ENCODE data around the gene IQCH.

Gene IQCH

DNA sequence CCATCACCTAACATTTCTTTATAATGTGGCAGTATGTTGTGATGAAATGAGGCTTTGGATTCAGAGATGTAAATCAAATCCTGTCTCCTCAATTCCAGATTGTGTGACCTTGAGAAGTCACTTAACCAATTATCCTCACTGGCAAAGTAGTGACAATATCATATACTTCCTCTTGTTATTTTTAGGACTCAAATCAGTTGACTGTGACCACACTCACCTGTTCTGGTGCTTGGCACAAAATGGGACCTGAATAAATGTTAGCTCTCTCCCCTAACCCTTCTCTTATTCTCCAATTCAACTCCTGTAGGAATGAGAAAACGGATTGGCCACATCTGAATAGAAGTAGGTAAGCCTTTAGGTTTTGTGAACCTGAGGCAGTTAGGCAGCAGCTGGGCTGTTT, 42.1 kb downstream of the IQCH start:
- no peak for TF ChIP-seq CTCF (conservative IDR thresholded peaks at IDR 0.05; ENCODE audit: low read length)

GRCh38 chr15:67300266-67301025, 45.9 kb downstream of the IQCH start:
- no peak for TF ChIP-seq CTCF (conservative IDR thresholded peaks at IDR 0.05; ENCODE audit: low read length)
- DNase-seq (ENCODE audit: low read depth): no peak
- no peak overlapping the region for H3K4me3 ChIP-seq (ENCODE audit: low read length)

More for the DNA sequence above, 42.1 kb downstream of the IQCH start:
- no peak for DNase-seq (ENCODE audit: low read depth)
- no peak overlapping the region for H3K4me3 ChIP-seq (ENCODE audit: low read length)

DNA sequence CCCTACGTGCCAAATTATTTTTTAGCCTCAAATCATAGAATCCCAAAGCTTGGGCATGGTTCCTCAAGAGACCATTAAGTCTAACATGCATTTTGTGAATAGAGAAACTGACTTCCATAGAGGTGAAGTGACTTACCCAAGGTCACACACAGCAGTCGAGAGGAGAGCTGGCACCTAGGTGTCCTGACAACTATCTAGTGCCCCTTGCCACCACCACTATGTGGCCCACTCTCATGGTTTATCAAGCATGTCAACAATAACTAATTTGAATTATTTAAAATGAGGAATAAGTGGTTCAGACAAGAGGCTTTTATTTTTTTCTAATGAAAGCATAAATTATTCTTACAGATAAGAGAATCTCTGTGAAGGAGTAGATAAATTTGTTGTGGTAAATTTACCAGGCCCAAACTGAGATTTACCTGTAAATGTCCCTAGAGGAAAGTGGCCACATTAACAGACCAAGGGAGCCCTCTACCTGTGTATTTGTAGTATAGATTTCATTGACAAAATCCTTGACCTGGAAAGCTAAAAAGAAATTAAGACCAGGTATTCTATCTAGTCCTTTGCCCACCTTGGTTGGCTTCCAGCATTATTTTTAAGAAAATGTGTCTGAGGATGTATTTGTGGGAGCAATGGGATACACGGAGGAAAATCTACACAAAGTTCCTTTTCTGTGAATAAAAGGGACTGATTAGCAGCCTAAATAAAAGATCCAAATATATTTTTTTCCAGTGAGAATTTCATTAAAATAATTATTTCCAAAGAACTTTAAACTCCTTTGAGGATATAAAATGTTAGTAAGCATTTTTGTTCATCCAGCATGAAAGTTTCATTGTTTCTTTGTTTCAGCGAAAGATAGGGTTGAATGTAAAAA, 49.1 kb downstream of the IQCH start:
- peak; percentile 51 for TF ChIP-seq CTCF (conservative IDR thresholded peaks at IDR 0.05; ENCODE audit: low read length)
- DNase-seq (ENCODE audit: low read depth): peak; percentile 28
- H3K4me3 ChIP-seq (ENCODE audit: low read length): no peak overlapping the region

DNA sequence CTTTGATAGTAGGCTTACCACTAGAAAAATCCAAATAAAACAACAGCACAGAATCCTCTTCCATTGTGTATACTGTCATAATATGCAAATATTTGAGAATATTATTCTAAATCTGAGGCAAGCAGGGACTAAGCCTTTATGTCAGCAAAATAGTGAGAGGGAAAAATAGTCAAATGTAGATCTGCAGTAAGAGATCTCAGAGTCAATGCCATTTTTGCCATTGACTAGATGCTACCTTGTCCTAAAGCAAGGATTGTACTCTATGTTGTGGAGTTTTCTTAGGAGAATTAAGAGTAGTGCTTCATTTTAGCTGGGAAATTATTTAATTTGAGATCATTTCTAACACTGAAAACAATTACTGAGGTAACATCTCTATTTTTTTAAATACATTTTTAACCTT, 50.2 kb downstream of the IQCH start:
- no peak for TF ChIP-seq CTCF (conservative IDR thresholded peaks at IDR 0.05; ENCODE audit: low read length)
- H3K4me3 ChIP-seq (ENCODE audit: low read length): no peak overlapping the region
- no peak for DNase-seq (ENCODE audit: low read depth)

GRCh38 chr15:67305506-67305905, 50.9 kb downstream of the IQCH start:
- DNase-seq (ENCODE audit: low read depth): no peak
- H3K4me3 ChIP-seq (ENCODE audit: low read length): no peak overlapping the region
- no peak for TF ChIP-seq CTCF (conservative IDR thresholded peaks at IDR 0.05; ENCODE audit: low read length)

DNA sequence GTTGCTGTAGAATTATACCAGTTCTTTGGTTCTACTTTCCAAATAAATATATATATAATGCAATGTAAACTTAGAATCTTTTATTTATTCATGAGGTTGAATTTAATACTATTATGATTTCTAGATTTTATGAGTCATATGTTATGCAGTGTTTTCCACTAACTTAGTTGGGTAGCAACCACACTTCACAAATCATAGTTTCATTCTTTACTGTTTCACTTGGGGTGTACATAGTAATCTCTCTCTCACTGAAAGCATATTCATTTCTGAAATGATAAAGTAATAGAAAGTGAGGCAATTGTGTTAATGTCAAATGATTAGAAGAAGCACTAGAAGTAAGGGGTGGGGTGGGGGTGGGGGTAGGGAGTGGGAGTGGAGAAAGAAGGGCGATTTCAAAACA, 52.6 kb downstream of the IQCH start:
- DNase-seq (ENCODE audit: low read depth): peak; percentile 37
- H3K4me3 ChIP-seq (ENCODE audit: low read length): no peak overlapping the region
- TF ChIP-seq CTCF (conservative IDR thresholded peaks at IDR 0.05; ENCODE audit: low read length): no peak

Data from AG10803 (cell line).